GM19035 (cell line): ENCODE measurements around the gene HNF4A.

Experiments used
- ATAC-seq: cut with Tn5 transposase; IDR thresholded peaks from one replicate; pipeline ENCODE4 v1.9.1; 2021; ENCODE audit not compliant: unreplicated experiment

Gene HNF4A

GRCh38 chr20:44420497-44420896, 65.0 kb downstream of the HNF4A start:
- no peak for ATAC-seq

GRCh38 chr20:44422083-44422482, 66.6 kb downstream of the HNF4A start:
- ATAC-seq, result no peak

- no peak for ATAC-seq
Measured at GRCh38 chr20:44423480-44423879, 68.0 kb downstream of the HNF4A start.

- no peak for ATAC-seq
Measured at GRCh38 chr20:44424039-44424495, 68.6 kb downstream of the HNF4A start.

GRCh38 chr20:44425923-44426322, 70.4 kb downstream of the HNF4A start:
- no peak for ATAC-seq

- no peak for ATAC-seq
Measured at GRCh38 chr20:44426879-44427790, 71.6 kb downstream of the HNF4A start.

- ATAC-seq, result no peak
Measured at GRCh38 chr20:44427804-44428173, 72.3 kb downstream of the HNF4A start.

- no peak for ATAC-seq
Measured at GRCh38 chr20:44428174-44429016, 72.9 kb downstream of the HNF4A start.

- no peak for ATAC-seq
Measured at GRCh38 chr20:44429017-44429339, 73.5 kb downstream of the HNF4A start.

GRCh38 chr20:44429419-44430269, 74.1 kb downstream of the HNF4A start:
- no peak for ATAC-seq

GRCh38 chr20:44430270-44431065, 75.0 kb downstream of the HNF4A start:
- ATAC-seq, result no peak

GRCh38 chr20:44431118-44431501, 75.6 kb downstream of the HNF4A start:
- ATAC-seq, result no peak

- ATAC-seq, result no peak
Measured at GRCh38 chr20:44431502-44432234, 76.2 kb downstream of the HNF4A start.

- no peak for ATAC-seq
Measured at GRCh38 chr20:44432618-44433577, 77.4 kb downstream of the HNF4A start.

- no peak for ATAC-seq
Measured at GRCh38 chr20:44433751-44434538, 78.4 kb downstream of the HNF4A start.

GRCh38 chr20:44435630-44436335, 80.3 kb downstream of the HNF4A start:
- no peak for ATAC-seq

- ATAC-seq, result no peak
Measured at GRCh38 chr20:44436393-44436792, 80.9 kb downstream of the HNF4A start.
